A673 (cell line): Measurements from ENCODE around the gene CCDC24.

Source experiments
- CTCF ChIP-seq: fragments of 300-800, 200-600 bp; sonication (generic); conservative IDR thresholded peaks from 2 replicates; pipeline ENCODE4 v1.5.1; 2017; ENCODE audit warnings: low read depth, mild to moderate bottlenecking, antibody characterized with exemption, low read length, moderate library complexity, mixed read lengths
- EZH2 ChIP-seq: fragments of 200-600 bp; sonication (generic); IDR thresholded peaks from 2 replicates; pipeline ENCODE4 v1.6.1; 2017; ENCODE audit warnings: borderline replicate concordance, low read depth, mild to moderate bottlenecking, mixed read lengths, antibody characterized with exemption, low read length; ENCODE audit not compliant: poor library complexity, severe bottlenecking

- TF ChIP-seq CTCF (no peak), EZH2 (no peak)
These were observed 43.4 kb upstream of the CCDC24 start for GRCh38 chr1:43947874-43948437.
